Spleen (tissue), 11 donors: ENCODE results near the gene RABGAP1. TPM values are rescaled to one million over a fixed set of nuclear protein-coding genes. Genes with fewer than 3 reads are reported as not detected.

Experiments used
- DNase-seq: peaks from one replicate; pipeline ENCODE4 v3.0.0-alpha.2; 2020
- H3K27ac ChIP-seq, 8 donors: fragments of 200-600 bp; sonication (generic) in 7 of 8; 1 replicate in 4 of 8; 2 replicates in 4 of 8; pipeline versions ENCODE4 v1.5.0 to v1.8.0; 2016 to 2021; ENCODE audit warnings: inconsistent platforms in 4 of 8, mild to moderate bottlenecking in 4 of 8, moderate library complexity in 1 of 8
- H3K27me3 ChIP-seq, 7 donors: fragments of 200-600 bp; sonication (generic) in 6 of 7; replicated peaks in 1 of 7; 1 replicate in 4 of 7; 2 replicates in 3 of 7; pipeline versions ENCODE4 v1.5.0 to v1.8.0; 2016 to 2021; ENCODE audit warnings: inconsistent platforms in 3 of 7, mild to moderate bottlenecking in 1 of 7
- H3K36me3 ChIP-seq, 6 donors: fragments of 200-600 bp; sonication (generic) in 5 of 6; 1 replicate in 4 of 6; 2 replicates in 2 of 6; pipeline versions ENCODE4 v1.5.0 to v1.8.0; 2016 to 2021; ENCODE audit warnings: inconsistent platforms in 2 of 6
- H3K4me1 ChIP-seq, 6 donors: fragments of 200-600 bp; sonication (generic) in 5 of 6; 1 replicate in 3 of 6; 2 replicates in 3 of 6; pipeline versions ENCODE4 v1.5.0 to v1.8.0; 2016 to 2021; ENCODE audit warnings: inconsistent platforms in 3 of 6
- H3K4me3 ChIP-seq, 8 donors: fragments of 200-600 bp; sonication (generic) in 7 of 8; 1 replicate in 4 of 8; 2 replicates in 4 of 8; pipeline versions ENCODE4 v1.5.0 to v1.8.0; 2016 to 2021; ENCODE audit warnings: inconsistent platforms in 4 of 8, mild to moderate bottlenecking in 4 of 8, moderate library complexity in 2 of 8
- H3K9me3 ChIP-seq, 8 donors: fragments of 200-600 bp; sonication (generic) in 7 of 8; 1 replicate in 4 of 8; 2 replicates in 4 of 8; pipeline versions ENCODE4 v1.5.0 to v1.8.0; 2016 to 2021; ENCODE audit warnings: inconsistent platforms in 4 of 8
- CTCF ChIP-seq, 11 experiments: fragments of 200-600 bp in 7 of 11; fragments of 450-650 bp in 4 of 11; sonication (generic) in 4 of 11; IDR thresholded peaks in 8 of 11; conservative IDR thresholded peaks in 3 of 11; 1 replicate in 7 of 11; 2 replicates in 4 of 11; pipeline versions ENCODE4 v1.4.0 to v1.8.0; 2016 to 2021; ENCODE audit warnings: antibody characterized with exemption in 11 of 11, inconsistent platforms in 4 of 11, mild to moderate bottlenecking in 1 of 11
- POLR2A ChIP-seq, 3 donors: fragments of 450-650 bp; IDR thresholded peaks; one replicate each; pipeline ENCODE4 v1.5.1; 2017; ENCODE audit warnings: antibody characterized with exemption in 3 of 3, mild to moderate bottlenecking in 1 of 3
- POLR2AphosphoS5 ChIP-seq, 3 donors: sonication (generic); formaldehyde crosslinking; IDR thresholded peaks; one replicate each; pipeline ENCODE4 v1.5.1; 2017; ENCODE audit warnings: antibody characterized with exemption in 3 of 3
- WGBS, 5 donors: extraction: QIAGEN DNeasy Blood & Tissue Kit in 3 of 5; methylation state at CpG; one replicate each; pipeline versions ENCODE4 v1.1.5 to v1.1.7; 2013 to 2018; 5-methylcytosine and 5-hydroxymethylcytosine counted together
- intact Hi-C: fragments of 100-400 bp; cut with DNase I; formaldehyde crosslinking; loops from one replicate; pipeline ENCODE4 v1.15.0; 2023; ENCODE audit warnings: low total_unique reads
- polyA plus RNA-seq, 3 donors: library from polyadenylated mRNA; stranded (reverse); fragments of 200-250 nt; gene quantifications; one replicate each; pipeline ENCODE4 v1.2.1, GENCODE V29; 2013
- total RNA-seq, 7 donors: library from RNA; depleted of rRNA in 3 of 7; stranded (reverse); fragments of >200 nt in 3 of 7; fragmentation: NEBNext Ultra II Directional in 4 of 7; extraction: Animal tissue kit (Norgen Biotek cat#: 25700) in 4 of 7; gene quantifications; one replicate each; pipeline versions ENCODE4 v1.1.0 to v1.2.1, GENCODE V29; 2016 to 2021
- donor health status: healthy with polysubstance abuse.
- donor health status: DM: no; HTN: no; CAD: no; lungs with moderate emphysema.
- donor health status: DM: no; HTN: no; CAD: no.
- donor health status: Bipolar disorder and iron deficiency.
- donor health status: healthy.
- donor health status: DM: no; HTN: no; CAD: no.
- donor health status: DM: yes; HTN: yes; CAD: no.

RABGAP1 gene
- total and polyA plus RNA-seq, 10 donors, result 7.4 to 65.7 (median 48.6) TPM

GRCh38 chr9:123065196-123065595 is 124.4 kb downstream of the RABGAP1 start:
- TF ChIP-seq POLR2A (IDR thresholded peaks at IDR 0.05) (no peak), POLR2AphosphoS5 (IDR thresholded peaks at IDR 0.05) (no peak), CTCF (IDR thresholded peaks at IDR 0.05 in 8 of 11, conservative IDR thresholded peaks at IDR 0.05 in 3 of 11) (no peak)
- intact Hi-C loops, result no loop called here
- Histone ChIP-seq H3K9me3 (no peaks in the 10 kb centered on the region), H3K27me3 (no peaks in the 10 kb centered on the region), H3K27ac (no peak overlapping the region), H3K36me3 (peaks cover 0 to 77% (median 26%) of the 10 kb centered on the region in 6 donors), H3K4me3 (no peak overlapping the region), H3K4me1 (no peaks in the 10 kb centered on the region)
- no peak for DNase-seq
- WGBS, 5 donors, result 93 to 98% (median 96%) methylated on average over 2 of the region's 2 CpGs

- 94 to 98% (median 97%) methylated on average over 1 of the region's 1 CpG for whole genome bisulfite sequencing, 5 donors
- DNase-seq, result no peak
- Histone ChIP-seq H3K27ac (no peak overlapping the region), H3K9me3 (no peaks in the 10 kb centered on the region), H3K4me3 (no peak overlapping the region), H3K36me3 (peaks cover 0 to 84% (median 29%) of the 10 kb centered on the region in 6 donors), H3K27me3 (no peaks in the 10 kb centered on the region), H3K4me1 (no peaks in the 10 kb centered on the region)
- no peak for TF ChIP-seq CTCF (IDR thresholded peaks at IDR 0.05 in 8 of 11, conservative IDR thresholded peaks at IDR 0.05 in 3 of 11)
- no peak for TF ChIP-seq POLR2AphosphoS5 (IDR thresholded peaks at IDR 0.05)
- TF ChIP-seq POLR2A (IDR thresholded peaks at IDR 0.05), result no peak
- intact Hi-C loops, result no loop called here
These were observed 126.3 kb downstream of the RABGAP1 start for GRCh38 chr9:123067136-123067535.

GRCh38 chr9:123069010-123069481 is 128.2 kb downstream of the RABGAP1 start:
- Histone ChIP-seq H3K4me3 (no peak overlapping the region), H3K4me1 (peaks cover 0 to 19% (median 5%) of the 10 kb centered on the region in 6 donors), H3K27me3 (no peaks in the 10 kb centered on the region), H3K9me3 (no peaks in the 10 kb centered on the region), H3K36me3 (peaks cover 0 to 94% (median 30%) of the 10 kb centered on the region in 6 donors), H3K27ac (no peak overlapping the region)
- intact Hi-C loops, result no loop called here
- TF ChIP-seq POLR2A (IDR thresholded peaks at IDR 0.05), result no peak
- WGBS, 5 donors, result 84 to 90% (median 88%) methylated on average over 3 of the region's 3 CpGs
- DNase-seq, result no peak

- Histone ChIP-seq H3K4me1 (peaks cover 0 to 26% (median 5%) of the 10 kb centered on the region in 6 donors), H3K9me3 (no peaks in the 10 kb centered on the region), H3K4me3 (no peak overlapping the region), H3K36me3 (peaks cover 0 to 93% (median 28%) of the 10 kb centered on the region in 6 donors), H3K27ac (no peak overlapping the region), H3K27me3 (no peaks in the 10 kb centered on the region)
- no peak for DNase-seq
- intact Hi-C loops, result no loop called here
- TF ChIP-seq CTCF (IDR thresholded peaks at IDR 0.05 in 8 of 11, conservative IDR thresholded peaks at IDR 0.05 in 3 of 11) (no peak), POLR2A (IDR thresholded peaks at IDR 0.05) (no peak)
These were observed 129.4 kb downstream of the RABGAP1 start for GRCh38 chr9:123070198-123070597.
